Adrenal gland (tissue), 12 donors: Measurements from ENCODE around the gene ENAM. TPM values are rescaled to one million over a fixed set of nuclear protein-coding genes. Genes with fewer than 3 reads are reported as not detected.

Source experiments
- DNase-seq, 7 donors: peaks; one replicate each; pipeline ENCODE4 v3.0.0-alpha.2; 2019 to 2020
- H3K27ac ChIP-seq, 5 donors: fragments of 200-600 bp; sonication (generic) in 4 of 5; 1 replicate in 3 of 5; 2 replicates in 2 of 5; pipeline versions ENCODE4 v1.5.1 to v1.8.0; 2016 to 2020; ENCODE audit warnings: mild to moderate bottlenecking in 1 of 5
- H3K27me3 ChIP-seq: fragments of 200-600 bp; 2 replicates; pipeline ENCODE4 v1.8.0; 2021
- H3K36me3 ChIP-seq, 2 donors: fragments of 200-600 bp; replicated peaks in 1 of 2; 1 replicate in 1 of 2; 2 replicates in 1 of 2; pipeline versions ENCODE4 v1.5.1 to v1.8.0; 2018 to 2022
- H3K4me1 ChIP-seq, 2 donors: fragments of 200-600 bp; replicated peaks in 1 of 2; 1 replicate in 1 of 2; 2 replicates in 1 of 2; pipeline versions ENCODE4 v1.5.1 to v1.8.0; 2018 to 2021
- H3K4me3 ChIP-seq, 4 donors: fragments of 200-600 bp; sonication (generic) in 3 of 4; one replicate each; pipeline ENCODE4 v1.5.1; 2016 to 2018
- H3K9me3 ChIP-seq, 3 donors: fragments of 200-600 bp; sonication (generic) in 1 of 3; replicated peaks in 1 of 3; 1 replicate in 2 of 3; 2 replicates in 1 of 3; pipeline versions ENCODE4 v1.5.1 to v1.8.0; 2016 to 2021
- CTCF ChIP-seq, 6 experiments: fragments of 450-650 bp in 4 of 6; fragments of 200-600 bp in 2 of 6; sonication (generic) in 1 of 6; IDR thresholded peaks; 1 replicate in 5 of 6; 2 replicates in 1 of 6; pipeline versions ENCODE4 v1.5.1 to v1.8.0; 2016 to 2021; ENCODE audit warnings: antibody characterized with exemption in 6 of 6, mild to moderate bottlenecking in 2 of 6, moderate library complexity in 1 of 6
- POLR2A ChIP-seq, 2 donors: fragments of 450-650 bp; IDR thresholded peaks; one replicate each; pipeline ENCODE4 v1.6.1; 2017; ENCODE audit warnings: antibody characterized with exemption in 2 of 2, mild to moderate bottlenecking in 2 of 2, moderate library complexity in 1 of 2
- WGBS, 4 donors: extraction: QIAGEN DNeasy Blood & Tissue Kit in 2 of 4; methylation state at CpG; one replicate each; pipeline versions ENCODE4 v1.1.5 to v1.1.7; 2013 to 2017; 5-methylcytosine and 5-hydroxymethylcytosine counted together
- intact Hi-C, 2 donors: fragments of 100-400 bp; cut with DNase I; formaldehyde crosslinking; loops; one replicate each; pipeline versions ENCODE4 v1.14.1 to v1.15.0; 2022 to 2023
- polyA plus RNA-seq, 3 donors: library from polyadenylated mRNA; stranded (reverse); fragments of 200-250 nt in 2 of 3; fragments of 350-450 nt in 1 of 3; fragmentation: Illumina TruSeq in 1 of 3; extraction: RNeasy Lipid Tissue Mini Kit (QIAGEN cat#74804) in 1 of 3; gene quantifications; one replicate each; pipeline ENCODE4 v1.2.3, GENCODE V29; 2013 to 2014
- total RNA-seq, 9 donors: library from RNA; depleted of rRNA in 4 of 9; stranded (reverse); fragments of >200 nt in 4 of 9; fragments of 120-200 nt in 1 of 9; fragmentation: NEBNext Ultra II Directional in 1 of 9; extraction: Animal tissue kit (Norgen Biotek cat#: 25700) in 1 of 9; gene quantifications; one replicate each; pipeline versions ENCODE4 v1.1.0 to v1.2.4, GENCODE V29; 2013 to 2023
- donor health status: healthy with polysubstance abuse.
- donor health status: Bipolar disorder and iron deficiency.
- donor health status: DM: yes; HTN: yes; CAD: no.
- donor health status: DM: no; HTN: no; CAD: no.
- donor health status: DM: no; HTN: no; CAD: no.
- donor health status: DM: yes; HTN: yes; CAD: no.

Gene ENAM
- total and polyA plus RNA-seq, 12 donors = under 0.01 to 0.33 TPM; not detected in 10

- 67 to 79% (median 71%) methylated on average over 1 of the region's 1 CpG for whole genome bisulfite sequencing, 4 donors
- no peak for DNase-seq
- H3K27me3 ChIP-seq = no peaks in the 10 kb centered on the region
- H3K4me3 ChIP-seq = no peak overlapping the region
- H3K4me1 ChIP-seq = no peaks in the 10 kb centered on the region
- no peaks in the 10 kb centered on the region for H3K9me3 ChIP-seq
- no peak for TF ChIP-seq POLR2A (IDR thresholded peaks at IDR 0.05)
- TF ChIP-seq CTCF (IDR thresholded peaks at IDR 0.05) = no peak
- no peaks in the 10 kb centered on the region for H3K36me3 ChIP-seq
- intact Hi-C loops = no loop called here
- no peak overlapping the region for H3K27ac ChIP-seq
Measured at GRCh38 chr4:70627620-70628019, 924 bp upstream of the ENAM start.

- no peaks in the 10 kb centered on the region for H3K4me1 ChIP-seq
- DNase-seq = no peak
- no peak overlapping the region for H3K27ac ChIP-seq
- 87 to 91% (median 89%) methylated on average over 1 of the region's 1 CpG for WGBS, 4 donors
- intact Hi-C loops = no loop called here
- no peak overlapping the region for H3K4me3 ChIP-seq
- no peak for TF ChIP-seq CTCF (IDR thresholded peaks at IDR 0.05)
- TF ChIP-seq POLR2A (IDR thresholded peaks at IDR 0.05) = no peak
- no peaks in the 10 kb centered on the region for H3K36me3 ChIP-seq
- no peaks in the 10 kb centered on the region for H3K27me3 ChIP-seq
- no peaks in the 10 kb centered on the region for H3K9me3 ChIP-seq
Measured at GRCh38 chr4:70629469-70630090, 1.0 kb downstream of the ENAM start.

GRCh38 chr4:70630162-70630561, 1.6 kb downstream of the ENAM start:
- no peaks in the 10 kb centered on the region for H3K4me1 ChIP-seq
- no peak overlapping the region for H3K4me3 ChIP-seq
- H3K27me3 ChIP-seq = no peaks in the 10 kb centered on the region
- TF ChIP-seq CTCF (IDR thresholded peaks at IDR 0.05) (no peak), POLR2A (IDR thresholded peaks at IDR 0.05) (no peak)
- no peak for DNase-seq
- WGBS, 4 donors = 68 to 81% (median 76%) methylated on average over 3 of the region's 3 CpGs
- no peaks in the 10 kb centered on the region for H3K36me3 ChIP-seq
- H3K9me3 ChIP-seq = no peaks in the 10 kb centered on the region
- intact Hi-C loops = no loop called here
- H3K27ac ChIP-seq = no peak overlapping the region

- DNase-seq = no peak
- Histone ChIP-seq H3K4me1 (no peaks in the 10 kb centered on the region), H3K9me3 (no peaks in the 10 kb centered on the region), H3K36me3 (no peaks in the 10 kb centered on the region), H3K4me3 (no peak overlapping the region), H3K27ac (no peak overlapping the region), H3K27me3 (no peaks in the 10 kb centered on the region)
- intact Hi-C loops = no loop called here
- WGBS, 4 donors = 53 to 73% (median 68%) methylated on average over 1 of the region's 1 CpG
- TF ChIP-seq POLR2A (IDR thresholded peaks at IDR 0.05) = no peak
- TF ChIP-seq CTCF (IDR thresholded peaks at IDR 0.05) = no peak
Measured at GRCh38 chr4:70632028-70632427, 3.5 kb downstream of the ENAM start.
